BJ (cell line): Measurements from ENCODE around the gene JAKMIP1. TPM values are rescaled to one million over a fixed set of nuclear protein-coding genes. Genes with fewer than 3 reads are reported as not detected.

Source experiments
- CTCF ChIA-PET: fragments of 350-600 bp; formaldehyde crosslinking; extraction: SDS; loops from one replicate; lab custom pipeline; 2021; ENCODE audit warnings: antibody characterized with exemption, inconsistent platforms; lab: Yijun Ruan, JAX
- POLR2A ChIA-PET: fragments of 300-600 bp; sonication (Branson Sonifier 250); formaldehyde crosslinking; extraction: SDS; loops from one replicate; lab custom pipeline; 2021; ENCODE audit warnings: antibody characterized with exemption; lab: Charles Lee
- DNase-seq: peaks from one replicate; pipeline ENCODE4 v3.0.0-alpha.2; 2011; ENCODE audit warnings: low read depth
- H3K27me3 ChIP-seq: 2 replicates; pipeline ENCODE4 v1.6.0; 2011; ENCODE audit warnings: low read length; ENCODE audit not compliant: control insufficient read depth, insufficient read depth
- H3K36me3 ChIP-seq: 2 replicates; pipeline ENCODE4 v1.5.1; 2011; ENCODE audit warnings: low read length; ENCODE audit not compliant: control insufficient read depth, insufficient read depth
- H3K4me3 ChIP-seq: 2 replicates; pipeline ENCODE4 v1.5.1; 2011; ENCODE audit warnings: low read depth, mild to moderate bottlenecking, control low read depth, low read length
- polyA plus RNA-seq: library from polyadenylated mRNA; depleted of rRNA; stranded (reverse); fragments of >200 nt; gene quantifications from 2 replicates; pipeline ENCODE4 v1.2.3, GENCODE V29; 2011
- TF ChIP-seq, protein P1 (sequence below): IDR thresholded peaks from 2 replicates; pipeline ENCODE4 v1.5.1; 2011; ENCODE audit warnings: low read depth, mild to moderate bottlenecking, control low read depth, inconsistent platforms, low read length, moderate library complexity; ENCODE audit not compliant: insufficient read depth

JAKMIP1 gene
- polyA plus RNA-seq, 1 experiment, result not detected

DNA sequence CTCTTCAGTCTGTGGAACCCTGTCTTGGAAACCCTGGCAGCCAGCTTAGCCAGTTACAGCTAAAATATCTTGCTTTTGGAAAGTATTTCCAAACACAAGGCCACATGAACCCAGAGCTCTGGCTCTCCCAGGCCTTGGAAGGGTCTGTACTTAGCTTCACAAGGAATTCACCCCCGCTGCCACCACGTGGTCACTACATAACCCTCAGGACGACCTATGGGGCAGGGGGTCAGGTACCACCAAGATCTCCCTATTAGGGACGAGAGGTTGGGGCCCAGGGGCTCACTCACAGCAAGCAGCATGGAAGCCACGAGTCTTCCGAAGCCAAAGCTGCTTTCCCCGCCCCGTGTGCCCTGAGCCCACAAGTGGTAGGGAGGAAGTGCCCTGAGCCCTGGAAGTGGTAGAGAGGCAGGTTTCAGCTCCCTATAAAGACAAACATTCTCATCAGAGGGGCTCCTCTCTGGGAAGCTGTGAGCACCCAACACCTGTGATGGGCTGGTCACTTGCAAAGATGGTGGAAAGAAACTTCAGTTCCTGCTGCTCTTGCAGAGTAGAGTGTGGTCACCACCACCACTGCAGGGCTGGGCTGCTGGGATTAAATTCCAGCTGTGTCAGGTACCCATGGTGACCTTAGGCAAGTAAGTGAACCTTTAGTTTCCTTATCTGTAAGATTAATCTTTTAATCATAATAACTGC lies 4.7 kb upstream of the JAKMIP1 start:
- POLR2A ChIA-PET, result no interaction called here
- H3K36me3 ChIP-seq, result no peaks in the 10 kb centered on the region
- no peak overlapping the region for H3K4me3 ChIP-seq
- CTCF ChIA-PET, result interaction anchor here (1.0 kb wide), 1 partner anchor 16 kb away, joined by 3 read pairs; no protein-coding TSS in a partner anchor
- no peak for DNase-seq
- TF ChIP-seq, protein P1, sequence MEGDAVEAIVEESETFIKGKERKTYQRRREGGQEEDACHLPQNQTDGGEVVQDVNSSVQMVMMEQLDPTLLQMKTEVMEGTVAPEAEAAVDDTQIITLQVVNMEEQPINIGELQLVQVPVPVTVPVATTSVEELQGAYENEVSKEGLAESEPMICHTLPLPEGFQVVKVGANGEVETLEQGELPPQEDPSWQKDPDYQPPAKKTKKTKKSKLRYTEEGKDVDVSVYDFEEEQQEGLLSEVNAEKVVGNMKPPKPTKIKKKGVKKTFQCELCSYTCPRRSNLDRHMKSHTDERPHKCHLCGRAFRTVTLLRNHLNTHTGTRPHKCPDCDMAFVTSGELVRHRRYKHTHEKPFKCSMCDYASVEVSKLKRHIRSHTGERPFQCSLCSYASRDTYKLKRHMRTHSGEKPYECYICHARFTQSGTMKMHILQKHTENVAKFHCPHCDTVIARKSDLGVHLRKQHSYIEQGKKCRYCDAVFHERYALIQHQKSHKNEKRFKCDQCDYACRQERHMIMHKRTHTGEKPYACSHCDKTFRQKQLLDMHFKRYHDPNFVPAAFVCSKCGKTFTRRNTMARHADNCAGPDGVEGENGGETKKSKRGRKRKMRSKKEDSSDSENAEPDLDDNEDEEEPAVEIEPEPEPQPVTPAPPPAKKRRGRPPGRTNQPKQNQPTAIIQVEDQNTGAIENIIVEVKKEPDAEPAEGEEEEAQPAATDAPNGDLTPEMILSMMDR, result no peak
- no peaks in the 10 kb centered on the region; the same call in 1 of the 2 replicates for H3K27me3 ChIP-seq

DNA sequence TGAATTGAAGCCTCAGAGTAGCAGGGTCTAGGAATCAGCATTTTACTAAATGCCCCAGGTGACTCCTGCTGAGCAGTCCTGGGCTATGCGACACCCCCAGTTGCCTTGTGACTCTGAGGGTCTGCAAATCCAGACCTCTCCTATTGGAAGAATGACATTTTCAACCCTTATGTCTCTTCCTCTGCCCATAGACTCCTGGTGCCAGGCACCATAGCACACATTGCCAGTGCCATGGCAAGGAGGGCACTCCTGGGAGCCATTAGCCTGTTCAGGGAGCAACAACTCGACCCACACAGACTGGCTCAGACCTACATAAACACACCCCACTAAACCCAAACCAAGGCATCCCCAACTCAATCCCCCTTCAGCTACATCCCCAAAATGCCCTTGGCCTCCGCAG lies 3.7 kb upstream of the JAKMIP1 start:
- CTCF ChIA-PET, result no interaction called here
- Histone ChIP-seq H3K4me3 (no peak overlapping the region), H3K27me3 (peaks cover 4% of the 10 kb centered on the region; the same call in 1 of the 2 replicates), H3K36me3 (no peaks in the 10 kb centered on the region)
- no peak for DNase-seq
- TF ChIP-seq, protein P1, result no peak
- POLR2A ChIA-PET, result no interaction called here

DNA sequence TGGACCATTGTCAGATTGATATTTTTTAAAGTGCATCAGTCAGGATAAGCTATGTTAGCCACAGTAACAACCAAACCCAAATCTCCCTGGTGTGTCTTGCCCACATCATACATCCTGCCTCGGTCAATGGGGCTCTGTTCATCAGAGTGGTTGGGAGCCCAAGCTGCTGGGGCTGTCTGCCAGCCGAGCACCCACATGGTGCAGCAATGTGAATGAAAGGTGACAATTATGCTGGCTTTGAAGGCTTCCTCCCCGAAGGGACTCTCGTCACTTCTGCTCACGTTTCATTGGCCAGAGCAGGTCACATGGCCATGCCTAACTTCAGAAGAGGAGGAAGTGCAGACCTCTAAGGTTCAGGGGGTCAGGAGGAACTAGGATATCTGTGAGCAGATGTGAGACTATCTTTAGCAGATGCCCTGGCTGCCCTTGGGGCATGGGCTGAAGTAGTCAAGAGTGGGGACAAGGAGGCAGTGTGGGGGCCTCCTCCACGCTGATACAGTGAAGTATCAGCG lies 1.3 kb upstream of the JAKMIP1 start:
- TF ChIP-seq, protein P1, result no peak
- H3K4me3 ChIP-seq, result no peak overlapping the region
- DNase-seq, result no peak
- ChIA-PET CTCF (interaction anchor here (1.2 to 1.7 kb wide), 2 partner anchors 19 to 49 kb away, joined by 3 to 4 read pairs; no protein-coding TSS in a partner anchor), POLR2A (no interaction called here)
- H3K36me3 ChIP-seq, result no peaks in the 10 kb centered on the region
- peaks cover 14% of the 10 kb centered on the region for H3K27me3 ChIP-seq

DNA sequence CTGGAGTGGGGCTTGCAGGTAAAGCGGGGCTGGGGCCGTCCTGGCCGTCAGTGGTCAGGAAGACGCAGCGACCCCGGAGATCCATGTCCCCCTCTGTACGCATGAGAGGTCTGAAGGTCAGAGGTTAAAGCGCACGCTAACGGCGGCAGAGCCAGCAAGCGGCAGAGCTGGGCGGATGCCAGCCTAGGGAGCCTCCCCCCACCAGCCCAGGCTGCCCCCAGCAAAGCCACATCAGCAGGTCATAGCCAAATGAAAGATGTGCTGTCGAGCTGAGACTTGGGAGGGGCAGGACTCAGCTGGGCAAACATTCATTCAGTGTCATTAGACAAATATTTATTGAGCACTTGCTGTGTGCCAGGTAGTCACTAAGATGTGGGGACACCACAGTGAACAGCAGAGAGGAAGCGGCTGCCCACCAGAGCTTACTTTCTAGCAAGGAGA lies 593 bp upstream of the JAKMIP1 start:
- Histone ChIP-seq H3K27me3 (peaks cover 14% of the 10 kb centered on the region), H3K36me3 (no peaks in the 10 kb centered on the region), H3K4me3 (no peak overlapping the region)
- TF ChIP-seq, protein P1, result no peak
- ChIA-PET POLR2A (no interaction called here), CTCF (no interaction called here)
- DNase-seq, result no peak

DNA sequence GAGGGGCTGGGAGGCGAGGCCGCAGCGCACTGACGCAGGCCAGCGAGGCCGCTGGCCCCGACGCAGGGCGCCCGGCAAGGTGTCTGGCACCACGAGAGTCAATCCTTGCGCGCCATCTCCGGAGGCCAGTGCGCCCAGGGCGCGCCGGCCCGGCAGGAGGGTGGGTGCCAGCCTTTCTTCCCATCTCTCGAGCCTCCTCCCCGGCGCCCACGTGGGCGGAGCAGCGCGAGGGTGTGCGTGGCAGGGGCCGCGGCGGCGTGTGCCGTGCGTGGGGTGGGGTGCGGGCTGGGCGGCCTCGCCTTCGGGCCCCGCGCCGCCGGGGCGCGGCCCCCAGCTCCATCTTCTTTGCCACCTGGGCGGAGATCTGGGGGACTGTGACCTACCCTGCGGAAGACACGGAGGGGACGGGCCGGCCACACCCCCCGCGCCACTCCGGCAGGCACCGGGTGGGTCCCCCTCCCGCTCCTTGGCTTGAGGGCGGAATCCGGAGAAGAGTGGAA lies 877 bp downstream of the JAKMIP1 start:
- TF ChIP-seq, protein P1, result no peak
- DNase-seq, result no peak
- Histone ChIP-seq H3K36me3 (no peaks in the 10 kb centered on the region), H3K27me3 (peaks cover 16% of the 10 kb centered on the region), H3K4me3 (no peak overlapping the region)
- POLR2A ChIA-PET, result no interaction called here
- CTCF ChIA-PET, result no interaction called here
